OCI-LY3 (cell line): ENCODE measurements around the gene GMEB1.

ENCODE experiments used
- EZH2phosphoT487 ChIP-seq: fragments of 200-600 bp; shearing (Covaris generic); IDR thresholded peaks from 2 replicates; pipeline ENCODE4 v1.6.1; 2018; ENCODE audit warnings: antibody characterized with exemption, mixed run types, low read depth
- TF ChIP-seq, protein P1 (sequence below): fragments of 200-600, 300-600 bp; sonication (generic); IDR thresholded peaks from 2 replicates; pipeline ENCODE4 v1.5.1; 2014; ENCODE audit warnings: antibody characterized with exemption, low read length, low read depth

DNA sequence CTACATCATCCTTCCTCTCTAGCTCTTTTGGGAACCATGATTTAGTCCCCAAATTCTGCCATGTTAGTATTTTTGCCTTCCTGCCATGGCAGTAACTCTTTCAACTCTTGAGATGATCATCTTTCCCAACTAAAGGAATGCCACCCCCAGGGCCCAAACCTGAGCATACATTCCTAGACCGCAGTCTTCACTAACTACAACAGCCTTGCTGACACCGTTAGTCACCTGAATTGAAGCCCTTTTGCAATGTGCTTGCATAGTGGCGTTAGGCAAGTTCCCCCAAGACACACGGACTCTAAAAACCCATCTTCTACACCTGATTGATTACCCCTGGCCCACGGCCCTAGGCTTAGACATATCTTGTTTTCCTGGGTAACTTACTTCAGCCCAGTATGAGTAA is 51.8 kb downstream of the GMEB1 start:
- no peak for TF ChIP-seq EZH2phosphoT487
- TF ChIP-seq, protein P1, sequence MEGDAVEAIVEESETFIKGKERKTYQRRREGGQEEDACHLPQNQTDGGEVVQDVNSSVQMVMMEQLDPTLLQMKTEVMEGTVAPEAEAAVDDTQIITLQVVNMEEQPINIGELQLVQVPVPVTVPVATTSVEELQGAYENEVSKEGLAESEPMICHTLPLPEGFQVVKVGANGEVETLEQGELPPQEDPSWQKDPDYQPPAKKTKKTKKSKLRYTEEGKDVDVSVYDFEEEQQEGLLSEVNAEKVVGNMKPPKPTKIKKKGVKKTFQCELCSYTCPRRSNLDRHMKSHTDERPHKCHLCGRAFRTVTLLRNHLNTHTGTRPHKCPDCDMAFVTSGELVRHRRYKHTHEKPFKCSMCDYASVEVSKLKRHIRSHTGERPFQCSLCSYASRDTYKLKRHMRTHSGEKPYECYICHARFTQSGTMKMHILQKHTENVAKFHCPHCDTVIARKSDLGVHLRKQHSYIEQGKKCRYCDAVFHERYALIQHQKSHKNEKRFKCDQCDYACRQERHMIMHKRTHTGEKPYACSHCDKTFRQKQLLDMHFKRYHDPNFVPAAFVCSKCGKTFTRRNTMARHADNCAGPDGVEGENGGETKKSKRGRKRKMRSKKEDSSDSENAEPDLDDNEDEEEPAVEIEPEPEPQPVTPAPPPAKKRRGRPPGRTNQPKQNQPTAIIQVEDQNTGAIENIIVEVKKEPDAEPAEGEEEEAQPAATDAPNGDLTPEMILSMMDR, result no peak
